GM15510 (cell line): ENCODE data around the gene IFNLR1.

Experiments
- POLR2A ChIP-seq: IDR thresholded peaks from 3 replicates; pipeline ENCODE4 v1.6.1; 2011; ENCODE audit warnings: borderline replicate concordance; ENCODE audit not compliant: insufficient read length; ENCODE audit errors: extremely low read depth

Gene IFNLR1

GRCh38 chr1:24191860-24192259 lies 4.8 kb upstream of the IFNLR1 start:
- no peak for TF ChIP-seq POLR2A

DNA sequence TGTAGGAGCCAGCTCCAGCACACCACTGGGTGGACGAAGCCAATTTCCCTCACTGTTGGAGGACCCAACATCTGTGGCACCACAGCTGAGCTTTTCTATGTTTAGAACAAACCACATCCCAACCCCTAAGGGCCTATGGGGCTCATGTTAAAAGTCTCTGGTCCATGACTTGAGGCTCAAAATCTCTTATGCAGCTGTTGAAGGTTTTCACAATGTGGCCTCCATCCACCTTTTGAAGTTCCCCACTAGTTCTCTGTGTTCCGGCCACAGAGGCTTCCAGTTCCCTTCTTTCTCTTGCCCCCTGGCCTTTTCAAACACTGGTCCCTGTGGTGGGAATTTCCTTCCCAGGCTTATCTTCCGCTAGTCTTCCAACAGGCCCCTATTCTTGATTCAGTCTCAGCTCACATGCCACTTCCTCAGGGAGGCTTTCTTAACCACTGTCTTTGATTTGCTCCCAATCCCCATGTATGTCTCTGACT lies 3.9 kb upstream of the IFNLR1 start:
- no peak for TF ChIP-seq POLR2A

GRCh38 chr1:24189528-24189927 lies 2.4 kb upstream of the IFNLR1 start:
- no peak for TF ChIP-seq POLR2A

DNA sequence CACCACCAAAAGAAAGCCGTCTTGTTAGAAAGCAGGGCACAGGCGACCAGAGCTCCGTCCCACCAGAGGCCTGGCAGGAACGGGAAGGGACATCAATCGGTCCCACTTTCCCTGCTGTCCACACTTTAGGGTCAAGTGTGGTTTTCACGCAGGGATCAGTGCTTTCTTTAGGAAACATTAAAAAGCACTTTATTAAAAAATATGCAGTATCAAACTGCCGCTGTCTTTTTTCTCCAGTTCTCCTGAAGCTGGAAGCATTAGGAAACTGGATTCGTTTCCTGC lies 437 bp downstream of the IFNLR1 start:
- TF ChIP-seq POLR2A: no peak

GRCh38 chr1:24186031-24186710 lies 918 bp downstream of the IFNLR1 start:
- no peak for TF ChIP-seq POLR2A

GRCh38 chr1:24185076-24185475 lies 2.0 kb downstream of the IFNLR1 start:
- no peak for TF ChIP-seq POLR2A

GRCh38 chr1:24182061-24182460 lies 5.0 kb downstream of the IFNLR1 start:
- no peak for TF ChIP-seq POLR2A

DNA sequence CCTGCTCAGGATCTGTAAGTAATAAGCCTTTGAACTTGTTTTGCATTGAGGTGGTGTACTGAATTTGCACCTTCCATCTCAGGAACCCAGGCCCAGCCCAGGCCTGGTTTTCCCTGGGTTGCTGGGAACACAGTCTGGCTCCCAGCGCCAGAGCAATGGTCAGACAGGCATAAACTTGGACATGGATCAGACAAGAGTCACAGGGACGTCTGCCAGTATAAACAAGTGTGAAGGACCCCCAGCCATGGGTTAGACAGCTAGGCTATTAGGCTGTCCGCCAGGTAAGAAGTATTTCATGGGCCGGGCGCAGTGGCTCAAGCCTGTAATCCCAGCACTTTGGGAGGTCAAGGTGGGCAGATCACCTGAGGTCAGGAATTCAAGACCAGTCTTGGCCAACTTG lies 5.5 kb downstream of the IFNLR1 start:
- TF ChIP-seq POLR2A: no peak

- no peak for TF ChIP-seq POLR2A
These were observed 6.4 kb downstream of the IFNLR1 start for GRCh38 chr1:24180676-24181075.

DNA sequence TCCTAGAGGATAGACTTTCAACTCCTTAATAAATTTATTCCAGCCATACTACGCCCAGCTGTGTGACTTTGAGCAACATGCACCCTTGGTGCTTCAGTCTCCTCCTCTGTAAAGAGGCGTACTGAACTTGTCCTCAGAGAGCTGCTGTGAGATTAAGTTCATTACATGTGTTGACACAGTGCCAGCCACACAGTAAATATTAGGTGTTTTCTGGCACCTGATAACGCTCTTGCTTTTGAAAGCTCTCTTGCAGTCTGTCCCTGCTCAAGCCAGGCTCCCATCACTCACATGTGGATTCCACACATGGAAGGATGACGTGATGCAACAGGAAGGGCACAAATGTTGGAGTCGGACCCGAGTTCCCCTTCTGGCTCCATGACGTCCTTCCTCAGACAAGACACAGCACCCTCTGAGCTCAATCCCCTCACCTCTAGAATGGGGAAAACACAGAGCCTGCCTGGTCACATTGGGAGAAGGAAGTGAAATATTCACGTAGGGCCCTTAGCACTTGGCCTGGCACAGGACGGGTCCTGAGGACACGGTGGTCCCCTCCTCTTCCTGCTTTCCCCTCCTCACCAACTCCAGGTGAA lies 7.7 kb downstream of the IFNLR1 start:
- no peak for TF ChIP-seq POLR2A

DNA sequence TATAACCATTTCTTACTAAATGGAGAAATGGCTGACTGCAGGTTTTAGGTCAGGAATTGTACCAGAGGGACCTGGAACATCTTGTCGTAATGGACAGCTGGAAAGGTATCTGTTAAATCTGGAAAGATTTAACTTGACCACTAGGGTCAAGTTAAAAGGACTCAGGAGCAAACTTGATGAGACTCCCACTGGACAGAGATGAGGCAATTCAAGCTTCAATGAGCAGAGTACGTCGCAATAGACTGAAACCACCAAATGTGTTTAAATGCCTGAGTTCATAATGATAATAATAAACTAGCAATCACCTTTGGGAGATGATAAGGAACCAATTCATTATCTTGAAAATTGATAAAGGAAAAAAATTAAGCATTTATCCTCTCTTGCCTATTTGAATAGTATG lies 8.7 kb downstream of the IFNLR1 start:
- no peak for TF ChIP-seq POLR2A

- TF ChIP-seq POLR2A: no peak
These were observed 9.9 kb downstream of the IFNLR1 start for GRCh38 chr1:24177161-24177560.

- no peak for TF ChIP-seq POLR2A
These were observed 11.9 kb downstream of the IFNLR1 start for GRCh38 chr1:24175033-24175755.

DNA sequence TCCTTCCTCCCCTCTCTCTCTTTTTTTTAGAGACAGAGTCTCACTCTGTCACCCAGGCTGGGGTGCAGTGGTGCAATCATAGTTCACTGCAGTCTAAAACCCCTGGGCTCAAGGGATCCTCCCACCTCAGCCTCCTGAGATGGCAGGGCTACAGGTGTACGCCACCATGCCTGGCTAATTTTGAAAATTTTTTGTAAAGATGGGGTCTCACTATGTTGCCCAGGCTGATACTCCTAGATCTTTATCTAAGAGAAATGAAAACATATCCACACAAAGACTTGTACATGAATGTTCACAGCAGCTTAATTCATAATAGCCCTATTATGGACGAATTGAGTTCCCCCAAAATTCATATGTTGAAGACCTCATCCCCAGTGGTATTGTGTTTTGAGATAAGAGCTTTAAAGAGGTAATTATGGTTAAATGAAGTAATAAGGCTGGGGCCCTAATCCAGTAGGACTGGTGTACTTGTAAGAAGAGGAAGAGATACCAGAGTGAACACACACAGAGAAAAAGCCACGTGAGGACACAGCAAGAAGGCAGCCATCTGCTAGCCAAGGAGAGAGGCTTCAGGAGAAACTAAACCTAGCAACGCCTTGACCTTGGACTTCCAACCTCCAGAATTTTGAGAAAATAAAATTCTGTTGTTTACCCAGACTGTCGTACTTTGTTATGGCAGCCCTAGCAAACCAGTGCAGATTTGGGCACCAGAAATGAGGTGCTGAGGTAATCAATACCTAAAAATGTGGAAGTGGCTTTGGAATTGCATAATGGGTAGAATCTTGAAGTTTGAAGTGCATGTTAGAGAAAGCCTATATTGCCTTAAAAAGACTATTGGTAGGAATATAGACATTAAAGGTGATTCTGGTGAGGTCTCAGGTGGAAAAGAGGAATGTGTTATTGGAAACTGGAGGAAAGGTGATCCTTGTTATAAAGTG lies 13.2 kb downstream of the IFNLR1 start:
- no peak for TF ChIP-seq POLR2A

DNA sequence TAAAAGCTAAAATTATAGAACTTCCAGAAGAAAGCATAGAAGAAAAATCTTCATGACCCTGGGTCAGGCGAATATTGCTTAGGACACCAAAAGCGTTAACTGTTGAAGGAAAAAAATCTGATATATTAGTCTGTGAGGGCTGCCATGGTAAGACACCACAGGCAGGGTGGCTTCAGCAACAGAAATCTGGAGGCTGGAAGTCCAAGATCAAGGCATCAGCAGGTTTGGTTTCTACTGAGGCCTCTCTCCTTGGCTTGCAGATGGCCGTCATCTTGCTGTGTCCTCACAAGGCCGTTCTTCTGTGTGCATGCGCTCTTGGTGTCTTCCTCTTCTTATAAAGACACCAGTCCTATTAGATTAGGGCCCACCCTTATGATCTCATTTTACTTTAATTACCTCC lies 14.5 kb downstream of the IFNLR1 start:
- no peak for TF ChIP-seq POLR2A
